GM18508 (cell line): ENCODE measurements around the gene CNRIP1.

ENCODE experiments used
- ATAC-seq: cut with Tn5 transposase; IDR thresholded peaks from one replicate; pipeline ENCODE4 v1.9.1; 2021; ENCODE audit warnings: moderate number of reproducible peaks; ENCODE audit not compliant: insufficient read depth, unreplicated experiment

Gene CNRIP1

DNA sequence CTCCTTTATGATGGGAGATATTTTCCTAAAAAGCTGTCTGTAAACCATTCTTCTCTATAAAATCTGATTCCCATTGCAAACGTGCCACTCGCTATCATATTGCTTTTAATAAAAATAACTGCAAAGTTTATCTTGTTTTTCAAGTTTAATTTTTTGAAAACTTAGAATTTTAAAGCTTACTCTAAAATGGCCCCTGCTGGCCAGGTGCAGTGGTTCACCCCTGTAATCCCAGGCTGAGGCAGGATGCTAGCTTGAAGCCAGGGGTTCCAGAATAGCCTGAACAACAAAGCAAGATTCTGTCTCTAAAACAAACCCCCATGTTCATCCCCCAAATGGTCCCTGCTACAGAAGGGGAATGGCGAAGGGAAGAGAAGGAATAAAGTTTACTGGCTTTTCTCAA lies 25.6 kb downstream of the CNRIP1 start:
- no peak for ATAC-seq

DNA sequence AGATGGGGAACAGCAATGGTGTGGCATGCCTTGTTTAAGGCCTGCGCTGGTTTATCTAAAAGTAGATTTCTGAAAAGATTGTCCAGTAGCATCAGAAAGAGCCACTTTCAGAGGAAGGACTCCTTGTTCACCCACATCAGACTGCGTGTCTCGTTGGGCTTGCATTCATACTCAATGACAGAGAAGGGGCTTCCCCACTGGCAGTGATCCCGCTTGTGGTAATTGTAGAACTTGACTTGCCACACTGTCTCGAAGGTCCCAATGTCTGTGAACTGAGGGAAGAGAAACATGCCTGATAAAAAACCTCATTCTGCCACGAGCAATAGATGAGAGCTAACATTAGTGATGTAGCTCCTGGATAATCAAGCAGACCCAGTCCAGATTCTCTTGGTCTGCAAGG lies 26.0 kb downstream of the CNRIP1 start:
- ATAC-seq: no peak

DNA sequence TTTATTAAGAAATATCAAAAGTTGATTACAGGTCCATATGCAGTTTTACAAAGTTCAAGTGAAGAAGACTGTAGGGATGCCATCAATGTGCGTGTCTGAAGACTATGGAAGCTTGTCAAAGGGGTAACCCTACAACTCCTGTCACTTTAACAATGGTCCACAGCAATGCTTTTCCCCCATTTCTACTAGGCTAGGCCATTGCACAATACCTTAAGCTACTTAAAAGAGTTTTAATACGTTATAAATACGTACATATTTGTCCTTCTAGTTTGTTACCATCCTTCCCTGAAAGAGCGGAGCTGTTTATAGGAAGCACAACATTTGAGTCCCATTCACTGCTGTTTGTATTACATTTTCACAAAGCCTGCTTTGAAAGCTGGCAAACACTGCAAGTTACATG lies 26.7 kb downstream of the CNRIP1 start:
- ATAC-seq: no peak

DNA sequence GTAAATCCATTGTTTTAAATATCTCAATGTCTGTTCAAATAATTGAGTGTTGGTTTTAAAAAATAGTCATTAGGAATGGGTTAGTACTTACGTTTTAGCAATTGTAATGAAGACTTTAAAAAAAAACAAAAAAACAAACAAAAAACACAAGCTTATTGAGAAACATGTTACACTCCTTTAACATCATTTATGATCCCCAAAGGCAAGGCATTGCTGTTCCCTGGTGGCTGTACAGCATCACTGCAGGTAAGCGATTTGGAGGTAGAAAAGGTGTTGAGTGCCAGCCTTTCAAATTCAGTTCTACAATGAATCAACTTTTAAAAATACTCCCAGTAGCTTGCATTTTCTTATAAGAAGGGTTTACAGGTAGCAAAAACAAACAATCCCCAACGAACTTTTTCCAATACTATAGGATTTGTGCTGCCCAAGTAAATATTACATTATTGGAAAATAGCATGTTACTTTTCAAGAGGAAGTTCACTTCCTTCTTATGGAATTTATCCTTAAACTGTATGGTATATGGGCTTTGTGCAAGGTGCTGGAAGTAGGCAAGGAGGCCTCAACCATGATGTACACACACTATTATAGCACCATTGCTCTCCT lies 27.5 kb downstream of the CNRIP1 start:
- ATAC-seq: no peak

DNA sequence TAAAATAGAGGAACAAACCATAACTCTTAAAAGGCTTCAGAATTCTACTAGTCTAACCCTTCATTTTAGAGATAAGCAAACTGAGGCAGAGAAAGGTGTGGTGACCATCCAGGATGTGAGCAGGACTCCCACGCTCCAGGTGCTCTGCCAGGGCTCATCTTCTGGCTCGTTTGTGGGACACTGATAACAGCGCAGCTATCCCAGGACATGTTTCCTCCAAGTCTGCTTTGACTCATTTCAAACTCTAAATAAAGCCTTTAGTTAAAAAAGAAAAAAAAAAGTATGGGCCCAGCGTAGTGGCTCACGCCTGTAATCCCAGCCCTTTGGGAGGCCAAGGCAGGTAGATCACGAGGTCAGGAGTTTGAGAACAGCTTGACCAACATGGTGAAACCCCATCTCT lies 28.4 kb downstream of the CNRIP1 start:
- ATAC-seq: no peak

DNA sequence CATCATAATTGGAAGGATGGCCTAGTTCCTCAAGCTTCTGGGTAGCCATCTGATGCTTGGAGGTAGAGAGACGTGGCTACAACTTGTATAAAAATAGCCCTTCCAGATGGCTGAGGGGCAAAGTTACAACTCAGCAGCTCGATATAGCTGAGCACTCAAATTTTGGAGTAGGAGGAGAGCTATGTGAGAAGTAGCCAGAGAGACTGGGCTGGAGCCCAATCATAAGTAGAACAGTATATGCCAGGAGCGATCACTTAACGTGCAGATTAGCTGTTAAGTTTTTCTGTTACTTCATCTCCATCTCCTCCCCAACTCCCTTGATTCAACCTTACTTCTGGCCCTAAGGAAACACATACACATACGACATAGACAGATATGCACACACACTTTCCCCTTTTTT lies 28.8 kb downstream of the CNRIP1 start:
- no peak for ATAC-seq

DNA sequence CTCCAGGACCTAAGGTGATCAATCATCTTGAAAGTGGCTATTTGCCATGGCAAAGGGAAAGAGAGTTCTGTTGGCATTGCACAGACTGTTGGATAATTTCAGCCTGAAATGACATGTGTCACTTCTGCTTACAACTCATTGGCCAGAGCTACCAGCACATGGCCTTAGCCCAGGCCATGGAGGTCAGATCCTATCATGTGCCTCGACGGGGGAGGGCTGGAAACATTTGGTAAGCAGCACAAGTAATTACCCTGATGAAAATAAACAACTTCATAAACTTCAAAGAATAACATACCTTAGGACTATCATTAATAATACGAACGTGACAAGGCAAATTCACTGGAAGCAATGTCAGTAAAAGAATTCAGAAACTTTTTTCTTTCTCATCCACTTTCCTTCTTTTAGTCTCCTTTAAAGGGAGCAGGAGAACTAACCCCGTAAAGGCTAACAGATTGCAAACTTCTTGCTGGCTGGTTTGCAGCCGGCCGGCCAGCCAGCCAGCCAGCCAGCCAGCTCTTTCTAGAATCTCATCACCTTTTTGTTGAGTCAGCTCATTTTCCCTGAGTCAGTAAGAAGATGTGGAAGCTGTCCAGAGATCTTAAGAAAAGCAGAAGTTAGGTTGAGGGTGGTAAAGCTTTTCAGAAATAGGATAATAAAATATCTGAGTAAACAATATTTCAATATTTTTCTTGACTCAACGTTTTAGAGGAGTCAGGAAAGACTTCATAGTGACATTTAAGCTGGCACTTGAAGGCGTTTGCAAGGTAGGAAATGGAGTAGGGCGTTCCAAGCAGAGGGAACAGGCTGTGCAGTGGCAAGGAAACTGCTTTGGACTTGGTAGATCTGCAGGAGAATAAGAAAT lies 31.9 kb downstream of the CNRIP1 start:
- ATAC-seq: no peak

DNA sequence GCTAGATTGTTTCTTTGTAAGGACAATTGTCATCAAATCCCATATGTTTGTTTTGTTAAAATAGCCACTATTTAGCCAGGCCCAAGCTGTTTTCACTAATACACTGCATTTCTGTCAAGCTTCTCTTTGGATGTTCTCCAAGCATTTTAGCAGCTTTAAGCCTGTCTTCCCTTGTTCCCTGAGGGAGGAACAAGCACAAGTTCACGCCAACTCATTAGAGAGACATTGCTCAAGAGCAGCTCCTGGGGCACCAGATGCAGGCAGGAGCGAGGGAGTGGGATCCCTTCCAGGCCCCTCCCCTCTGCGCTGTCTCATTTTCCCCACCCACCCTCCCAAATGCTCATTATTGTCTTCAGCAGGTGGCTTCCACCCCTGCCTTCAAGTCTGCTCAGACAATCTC lies 34.9 kb downstream of the CNRIP1 start:
- ATAC-seq: no peak

DNA sequence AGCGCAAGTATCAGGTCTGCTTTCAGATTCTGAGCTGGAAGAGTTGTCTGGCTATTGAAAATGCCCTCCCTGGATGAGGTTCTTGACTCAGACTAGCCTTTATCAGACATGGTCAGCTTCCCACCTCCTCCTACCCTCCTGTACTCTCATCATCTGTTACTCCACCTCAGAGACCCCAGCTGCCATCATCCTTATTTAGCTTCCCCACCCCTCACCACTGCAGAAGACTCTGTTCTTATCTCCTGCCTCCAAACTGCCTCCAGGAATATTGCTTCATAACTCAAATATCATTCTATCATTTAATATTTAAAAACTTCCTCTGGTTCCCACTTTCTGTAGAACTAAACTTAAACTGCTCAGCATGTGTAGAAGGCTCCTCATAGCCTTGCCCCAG lies 36.3 kb downstream of the CNRIP1 start:
- ATAC-seq: no peak

DNA sequence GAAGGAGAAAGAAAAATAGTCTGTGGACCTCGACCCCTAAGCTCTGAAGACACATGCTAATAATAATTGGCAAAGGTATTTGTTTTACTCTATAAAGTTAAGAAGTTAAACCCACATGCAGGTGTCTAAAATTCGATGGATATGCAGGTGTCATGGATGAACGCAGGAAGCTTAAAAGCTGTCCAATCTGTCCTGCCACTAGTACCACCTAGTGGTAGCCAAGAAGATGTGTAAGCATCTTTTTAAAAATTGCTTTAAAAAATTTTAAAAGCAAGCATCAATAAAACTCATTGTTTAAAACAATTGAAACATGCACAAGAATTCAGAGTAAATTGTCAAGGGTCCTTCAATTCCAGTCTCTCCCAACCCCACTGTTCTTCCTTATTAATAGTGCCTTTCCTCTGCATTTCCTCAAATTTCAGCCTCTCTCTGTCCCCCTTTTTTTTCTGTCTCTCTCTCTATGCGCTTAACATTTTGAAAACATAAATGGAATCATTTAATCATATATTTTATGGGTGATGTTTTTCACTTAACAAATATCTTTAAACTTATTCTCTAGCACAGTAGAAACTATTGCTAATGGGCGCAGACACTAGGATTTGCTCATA lies 36.8 kb downstream of the CNRIP1 start:
- ATAC-seq: no peak

DNA sequence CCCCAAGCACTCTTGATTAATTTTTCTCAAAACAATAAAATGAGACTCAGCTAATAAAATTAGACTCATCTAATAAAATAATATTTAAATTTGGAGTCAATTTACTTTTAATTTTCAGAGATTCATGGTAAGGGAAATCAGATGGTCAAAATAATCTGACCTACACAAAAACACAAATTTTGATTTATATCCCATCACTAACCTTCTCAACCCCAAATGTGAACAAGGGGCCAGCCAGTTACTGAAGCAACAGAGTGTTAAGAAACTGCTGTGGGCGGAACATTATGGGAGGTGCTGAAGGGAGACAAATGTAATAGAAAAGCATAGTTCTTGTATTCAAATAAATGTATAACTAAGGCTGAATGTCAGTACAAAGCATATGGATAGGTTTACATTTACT lies 39.0 kb downstream of the CNRIP1 start:
- ATAC-seq: no peak

DNA sequence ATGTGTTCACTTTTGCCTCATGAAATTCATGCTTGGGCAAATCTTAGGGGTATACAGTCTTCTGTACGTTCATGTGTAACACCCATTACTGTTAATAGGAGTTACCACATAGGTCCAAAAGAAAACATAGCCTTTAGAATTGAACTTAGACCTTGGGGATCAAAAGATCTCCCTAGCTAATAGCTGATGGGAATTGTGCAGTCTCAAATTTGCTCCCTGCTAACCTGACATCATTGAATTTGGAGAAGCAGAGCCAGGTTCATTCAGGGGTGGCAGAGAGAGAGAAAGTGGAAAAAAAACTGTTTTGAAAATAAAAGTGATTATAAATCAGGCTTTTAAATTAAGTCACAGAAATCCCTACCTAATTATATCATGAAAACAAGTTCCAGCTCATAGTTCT lies 39.4 kb downstream of the CNRIP1 start:
- ATAC-seq: no peak

DNA sequence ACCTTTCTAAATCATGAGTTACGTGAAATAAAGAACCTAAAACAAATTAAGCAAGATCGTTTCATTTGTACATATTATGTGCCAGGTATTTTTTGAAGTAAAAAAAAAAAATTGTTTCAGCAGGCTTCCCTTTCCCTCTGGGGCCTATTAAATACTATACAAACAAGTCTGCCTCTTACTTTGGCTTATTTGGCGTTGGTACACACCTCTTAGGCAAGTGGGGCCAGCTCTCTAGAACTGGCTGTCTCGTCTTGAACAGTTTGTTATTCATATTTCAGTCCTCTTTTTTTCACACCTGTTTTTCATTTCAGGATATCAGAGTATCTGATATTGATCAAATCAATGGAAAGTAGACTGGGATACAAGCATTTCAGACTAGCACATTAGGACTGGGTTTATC lies 40.1 kb downstream of the CNRIP1 start:
- no peak for ATAC-seq

DNA sequence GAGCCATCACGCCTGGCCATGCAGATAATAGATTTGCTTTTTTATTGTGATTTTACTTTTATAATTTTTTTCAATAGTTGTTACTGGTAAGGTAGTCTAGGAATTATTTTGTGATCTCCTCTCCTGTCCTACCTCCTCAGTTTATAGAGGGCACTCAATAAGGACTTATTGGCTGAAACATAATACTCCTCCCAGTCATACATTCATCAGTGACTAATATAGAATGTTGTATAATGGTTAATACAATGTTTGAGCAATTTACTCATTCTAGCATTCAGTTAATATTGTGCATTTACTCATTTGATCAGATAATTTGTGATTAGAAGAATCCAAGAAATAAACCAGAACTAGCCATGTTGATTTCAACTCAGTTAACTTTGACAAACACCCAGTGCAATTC lies 41.6 kb downstream of the CNRIP1 start:
- ATAC-seq: no peak

DNA sequence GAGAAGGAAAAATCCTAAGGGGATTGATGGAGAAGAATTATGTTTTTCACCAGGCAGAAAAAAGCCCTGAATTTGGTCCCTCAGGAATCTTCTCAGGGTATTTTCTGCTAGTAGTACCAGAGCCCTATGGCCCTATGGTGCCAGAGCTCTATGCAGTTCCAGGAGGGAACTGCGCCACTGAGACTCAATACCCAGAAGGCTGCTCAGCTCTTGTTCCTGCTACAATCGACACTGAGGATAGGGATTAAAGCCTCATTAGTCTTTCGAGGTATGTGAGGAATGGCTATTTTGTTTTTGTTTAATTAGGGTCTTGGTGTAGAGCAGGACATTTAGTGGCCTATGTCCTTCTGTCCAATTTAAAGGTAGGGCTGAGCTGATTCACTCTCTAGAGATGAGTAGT lies 45.7 kb downstream of the CNRIP1 start:
- ATAC-seq: no peak

DNA sequence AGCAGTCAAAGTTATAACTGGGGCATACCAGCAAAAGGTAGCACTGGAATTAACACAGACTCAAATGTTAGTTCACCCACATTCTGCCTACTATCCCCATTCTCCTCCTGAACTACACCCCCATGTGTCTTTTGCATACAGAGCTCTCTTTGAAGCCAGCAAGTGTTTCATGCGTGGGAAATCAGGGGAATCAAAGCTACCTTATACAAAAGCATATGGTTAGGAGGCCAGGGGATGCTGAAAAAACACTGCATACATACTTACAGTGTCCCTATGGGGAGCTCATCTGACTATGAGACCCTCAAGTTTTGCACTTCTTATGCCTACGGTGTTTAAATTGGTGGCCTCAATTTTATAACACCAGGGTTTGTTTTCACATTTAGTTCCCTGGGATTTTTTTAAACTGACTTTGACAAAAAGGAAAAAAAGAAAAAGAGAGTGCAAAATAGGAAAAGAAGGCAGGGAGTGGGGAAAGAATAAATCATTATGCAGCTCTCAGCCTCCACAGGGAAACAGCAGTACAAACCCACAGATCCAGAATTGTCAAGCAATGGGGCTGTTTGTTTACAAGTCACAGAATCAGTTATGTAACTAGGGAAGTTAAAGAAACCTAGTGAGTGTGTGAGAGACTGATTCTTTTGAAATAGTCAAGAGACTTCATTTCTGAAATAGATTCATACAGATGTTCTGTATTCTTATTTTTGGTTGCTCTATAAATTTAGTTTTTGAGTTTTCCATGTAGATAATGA lies 47.3 kb downstream of the CNRIP1 start:
- no peak for ATAC-seq

DNA sequence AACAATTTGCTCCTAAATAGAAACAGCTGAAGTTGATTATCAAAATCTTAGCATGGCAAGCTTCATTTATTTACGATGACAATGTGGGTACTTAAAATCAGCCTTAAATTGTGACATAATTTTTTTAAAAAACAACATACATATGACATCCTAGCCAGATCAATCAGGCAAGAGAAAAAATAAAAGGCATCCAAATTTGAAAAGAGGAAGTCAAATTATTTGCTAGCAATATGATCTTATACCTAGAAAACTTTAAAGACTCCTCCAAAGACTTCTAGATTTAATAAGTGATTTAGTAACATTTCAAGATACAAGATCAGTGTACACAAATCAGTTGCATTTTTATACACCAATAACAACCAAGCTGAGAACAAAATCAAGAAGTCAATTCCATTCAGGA lies 53.1 kb downstream of the CNRIP1 start:
- no peak for ATAC-seq

DNA sequence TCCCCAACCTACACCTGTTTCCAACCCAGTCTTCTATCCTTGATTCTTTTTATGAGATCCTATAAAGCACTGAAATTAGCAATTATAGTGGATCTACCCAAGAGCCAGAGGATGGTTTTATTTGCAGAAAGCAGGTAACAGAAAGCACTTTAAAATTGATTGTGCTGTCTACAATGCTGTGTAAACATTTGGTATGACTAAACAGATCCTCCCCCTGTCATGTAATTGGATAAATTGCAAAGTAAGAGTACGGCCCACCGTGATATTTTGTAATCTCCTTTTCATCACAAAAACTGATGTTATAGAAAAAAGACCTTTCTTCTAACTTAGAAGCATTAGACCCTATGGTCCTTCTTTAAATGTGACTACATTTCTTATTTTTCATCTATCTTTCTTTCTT lies 56.1 kb downstream of the CNRIP1 start:
- ATAC-seq: no peak

DNA sequence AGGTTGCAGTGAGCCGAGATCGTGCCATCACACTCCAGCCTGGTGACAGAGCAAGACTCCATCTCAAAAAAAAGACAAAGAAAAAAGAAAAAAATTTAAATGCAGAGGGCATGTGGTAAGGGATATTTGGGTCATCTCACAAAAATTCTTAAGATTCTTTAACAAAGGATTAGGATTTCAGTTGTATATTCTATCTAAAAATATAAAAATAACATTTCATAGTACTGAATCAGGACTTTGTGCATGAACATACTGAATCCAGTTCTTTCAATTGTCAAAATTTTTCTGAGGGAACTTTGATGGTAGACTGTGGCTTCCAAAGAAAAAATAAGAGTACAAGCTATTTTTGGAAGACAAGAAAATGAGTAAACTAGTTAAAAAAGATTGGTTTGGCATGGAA lies 60.9 kb downstream of the CNRIP1 start:
- ATAC-seq: no peak

DNA sequence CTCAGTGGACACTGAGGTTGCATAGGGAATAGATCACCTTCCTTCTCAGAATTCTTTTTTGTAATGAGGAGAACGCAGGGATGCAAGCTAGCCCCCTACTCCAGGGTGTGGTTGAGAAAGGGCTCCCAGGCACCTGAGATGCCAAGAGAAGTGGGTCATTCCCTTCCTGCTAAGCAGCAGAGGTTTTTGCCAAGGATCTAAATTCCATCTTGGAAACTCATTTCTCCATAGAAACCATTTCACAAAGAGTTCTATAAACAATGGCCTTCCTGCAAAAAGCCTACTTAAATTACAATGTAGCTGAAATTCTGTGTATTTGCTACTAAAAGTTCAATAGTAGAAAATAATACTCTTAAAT lies 63.7 kb downstream of the CNRIP1 start:
- no peak for ATAC-seq
